GM15510 (cell line): ENCODE measurements around the gene CTAGE6.
"Not testable (repeated sequence)": the region's sequence is repeated elsewhere in the genome, so short reads cannot be mapped to it uniquely, and the experiment has no call there.

ENCODE experiments used
- POLR2A ChIP-seq: IDR thresholded peaks from 3 replicates; pipeline ENCODE4 v1.6.1; 2011; ENCODE audit warnings: borderline replicate concordance; ENCODE audit not compliant: insufficient read length; ENCODE audit errors: extremely low read depth

The CTAGE6 gene

GRCh38 chr7:143757596-143757995, at the start of gene CTAGE6:
TSS of gene CTAGE6 (minus strand) at chr7:143757696. CDS start at chr7:143757658, 38 bp downstream.
- not testable (repeated sequence) for TF ChIP-seq POLR2A

GRCh38 chr7:143735962-143736361, 21.5 kb downstream of the CTAGE6 start:
- TF ChIP-seq POLR2A, result no peak

- TF ChIP-seq POLR2A, result no peak
Measured at GRCh38 chr7:143733876-143734275, 23.6 kb downstream of the CTAGE6 start.

DNA sequence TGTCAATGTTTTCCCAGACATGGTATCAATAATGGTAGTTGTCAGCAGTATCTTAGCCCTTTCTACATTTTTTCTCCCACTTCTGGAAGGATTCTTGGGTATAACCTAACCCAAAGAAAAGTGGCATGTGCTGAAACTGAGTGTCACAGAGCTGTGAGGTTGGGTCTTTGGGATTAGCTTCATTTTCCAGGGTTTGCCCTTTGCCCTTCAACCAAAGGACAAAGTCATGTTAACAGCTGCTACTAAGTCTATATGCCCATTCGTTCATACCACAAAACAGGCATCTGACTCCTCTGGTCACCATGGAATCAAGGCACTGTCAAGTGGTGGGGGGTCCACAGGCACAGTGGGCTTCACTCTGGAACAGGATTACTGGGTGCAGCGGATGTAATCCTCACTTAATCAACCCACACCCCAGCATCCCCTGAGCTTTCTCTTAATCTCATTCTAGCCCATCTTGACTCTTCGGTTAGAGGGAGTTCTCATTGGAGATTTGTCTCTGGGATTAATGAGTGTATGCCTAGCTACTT, 29.1 kb downstream of the CTAGE6 start:
- no peak for TF ChIP-seq POLR2A
